Measurements from ENCODE around the gene CGB1. TPM values are rescaled to one million over a fixed set of nuclear protein-coding genes. Genes with fewer than 3 reads are reported as not detected.
"Not testable (repeated sequence)": the region's sequence is repeated elsewhere in the genome, so short reads cannot be mapped to it uniquely, and the experiment has no call there.

The CGB1 gene
- total RNA-seq, 1 experiment from 2014 or later: 2.6 TPM

DNA sequence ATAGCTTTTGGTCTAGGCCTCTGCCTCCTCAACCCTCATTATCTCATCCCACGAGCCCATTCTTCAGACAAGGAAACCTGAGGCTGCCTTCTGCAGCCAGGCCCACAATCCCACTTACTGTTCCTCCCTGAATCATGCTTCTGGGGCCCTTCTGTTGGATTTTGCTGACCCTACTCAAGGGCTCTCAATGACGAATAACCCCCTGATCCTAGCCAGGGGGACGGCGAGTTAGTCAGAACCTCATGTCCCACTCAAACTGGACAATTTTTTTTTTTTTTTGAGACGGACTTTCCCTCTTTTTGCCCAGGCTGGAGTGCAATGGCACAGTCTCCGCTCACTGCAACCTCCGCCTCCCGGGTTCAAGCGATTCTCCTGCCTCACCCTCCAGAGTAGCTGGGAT lies 14.6 kb downstream of the CGB1 start:
- DNase-seq (ENCODE audit: low read depth): no peak

DNA sequence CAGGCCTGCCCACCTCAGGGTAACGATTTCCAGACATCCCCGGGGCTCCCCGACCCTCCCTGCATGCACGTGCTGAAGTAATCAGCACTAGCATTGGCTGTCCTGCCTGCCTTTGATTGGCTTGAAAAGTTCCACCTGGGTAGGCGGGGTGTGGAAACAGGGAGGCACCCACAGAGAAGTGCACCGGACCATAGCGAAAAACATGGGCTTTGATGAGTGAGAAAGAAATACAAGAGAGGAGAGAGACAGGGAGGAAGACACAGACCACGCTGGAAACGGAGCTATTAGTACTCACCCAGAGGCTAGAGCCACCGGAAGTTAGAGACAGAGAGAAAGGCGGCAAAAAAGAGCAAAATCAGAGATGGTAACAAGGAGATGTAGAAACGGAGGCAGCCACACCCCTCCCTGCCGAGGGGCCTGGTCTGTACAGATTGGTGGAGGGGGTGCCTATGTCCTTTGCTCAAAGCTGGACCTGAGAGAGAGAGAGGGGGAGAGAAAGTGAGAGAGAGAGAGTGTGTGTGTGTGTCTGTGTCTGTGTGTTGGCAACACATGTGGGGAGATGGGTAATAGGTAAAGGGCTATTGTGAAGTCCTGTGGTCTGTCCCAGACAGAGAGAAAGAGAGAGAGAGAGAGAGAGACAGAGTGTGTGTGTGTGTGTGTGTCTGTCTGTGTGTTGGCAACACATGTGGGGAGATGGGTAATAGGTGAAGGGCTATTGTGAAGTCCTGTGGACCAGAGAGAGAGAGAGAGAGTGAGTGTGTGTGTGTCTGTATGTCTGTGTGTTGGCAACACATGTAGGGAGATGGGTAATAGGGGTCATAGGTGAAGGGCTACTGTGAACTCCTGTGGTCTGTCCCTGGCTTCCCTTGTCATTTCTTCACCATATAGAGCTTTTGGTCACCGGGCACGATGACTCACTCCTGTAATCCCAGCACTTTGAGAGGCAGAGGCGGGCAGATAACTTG lies 15.5 kb downstream of the CGB1 start:
- DNase-seq (ENCODE audit: low read depth): peak; percentile 88

DNA sequence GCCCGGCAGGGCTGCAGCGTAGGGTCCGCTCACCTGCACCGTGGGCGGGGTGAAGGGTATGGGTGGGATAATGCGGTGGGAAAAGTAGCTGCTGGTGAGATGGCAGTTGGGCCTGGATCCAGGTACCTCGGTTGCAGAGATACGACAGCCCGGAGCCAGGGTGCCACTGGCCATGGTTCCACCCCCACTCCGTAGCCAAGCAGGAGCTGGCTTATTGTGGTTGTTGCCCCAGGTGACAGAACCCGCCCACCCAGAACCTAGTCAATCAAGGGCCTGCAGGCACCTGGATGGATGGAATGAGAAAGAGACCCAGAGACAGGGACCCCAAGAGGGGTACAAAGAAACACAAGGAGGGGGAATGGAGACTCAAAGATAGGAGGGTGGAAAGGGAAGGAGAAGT lies 16.4 kb downstream of the CGB1 start:
- no peak for DNase-seq (ENCODE audit: low read depth)

DNA sequence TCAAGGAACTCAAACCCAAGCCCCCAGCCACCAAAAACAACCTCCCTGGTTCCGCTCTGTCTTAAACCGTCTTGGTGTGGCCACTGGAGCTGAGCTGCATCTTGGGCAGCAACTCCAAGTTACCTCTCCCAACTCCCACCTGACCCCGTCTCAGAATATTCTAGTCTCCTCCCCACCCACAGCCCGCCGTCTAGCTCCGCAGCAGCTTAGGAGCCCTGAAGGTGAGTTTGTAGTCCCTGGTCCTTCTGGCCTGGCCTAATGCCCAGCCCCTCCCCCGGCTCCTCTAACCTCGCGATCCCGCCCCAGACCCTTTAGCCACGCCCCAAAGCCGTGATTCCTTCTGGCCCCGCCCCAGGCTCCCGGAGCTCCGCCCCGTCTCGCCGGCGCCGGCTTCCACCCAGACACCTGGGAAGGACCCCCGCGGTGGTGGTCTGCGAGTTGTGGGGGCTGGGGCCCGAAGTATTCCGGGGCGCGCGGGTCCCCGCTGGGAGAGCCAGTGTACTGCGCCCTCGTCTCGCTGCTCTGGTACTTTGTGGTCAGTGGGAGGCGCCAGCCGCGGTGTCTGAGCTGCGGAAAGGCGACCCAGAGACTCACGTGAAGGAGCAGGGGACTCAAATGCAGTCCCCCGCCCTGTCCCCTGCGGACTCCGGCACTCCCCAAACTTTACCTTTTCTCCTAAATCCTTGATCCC lies 17.3 kb downstream of the CGB1 start:
- DNase-seq (ENCODE audit: low read depth): peak; percentile 25

DNA sequence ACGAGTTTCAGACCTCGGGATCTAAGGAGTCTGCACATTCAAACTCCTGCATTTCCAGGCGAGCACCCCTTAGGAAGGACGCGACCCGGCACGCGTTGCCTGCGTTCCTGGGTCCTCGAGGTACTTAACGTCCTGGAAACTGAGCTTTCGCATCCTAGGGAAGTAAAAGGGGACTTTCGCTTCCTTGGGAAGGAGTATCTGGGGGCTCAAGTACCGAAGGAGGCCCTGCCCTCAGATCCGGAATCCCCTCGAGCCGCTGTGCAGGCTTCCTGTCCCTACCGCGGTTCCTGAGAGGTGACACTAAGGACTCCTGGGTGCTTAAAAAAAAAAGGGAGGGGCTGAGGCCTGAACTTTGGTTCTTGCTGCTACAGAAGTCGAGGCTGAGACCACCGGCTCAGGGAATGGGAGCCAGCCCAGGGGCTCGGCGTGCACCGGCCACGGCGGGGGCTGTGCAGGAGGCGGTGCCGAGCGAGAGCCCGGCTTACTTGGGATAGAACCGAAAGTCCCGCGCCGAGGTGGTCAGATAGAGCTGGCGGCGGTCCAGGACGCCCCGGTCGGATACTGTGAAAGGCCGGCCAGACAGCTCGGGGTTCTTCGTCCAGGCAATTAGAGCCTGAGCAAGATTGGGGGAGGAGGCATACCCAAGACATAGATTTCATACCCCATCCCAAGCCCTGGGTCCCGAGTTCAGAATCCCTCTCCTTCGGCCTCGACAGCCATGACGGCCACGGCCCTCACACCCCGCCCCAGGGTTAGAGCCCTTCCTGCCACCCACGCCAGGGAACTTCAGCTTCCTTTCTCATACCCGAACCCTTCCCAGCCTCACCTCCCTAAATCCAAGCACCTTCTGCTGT lies 18.1 kb downstream of the CGB1 start:
- not testable (repeated sequence) for DNase-seq (ENCODE audit: low read depth)

DNA sequence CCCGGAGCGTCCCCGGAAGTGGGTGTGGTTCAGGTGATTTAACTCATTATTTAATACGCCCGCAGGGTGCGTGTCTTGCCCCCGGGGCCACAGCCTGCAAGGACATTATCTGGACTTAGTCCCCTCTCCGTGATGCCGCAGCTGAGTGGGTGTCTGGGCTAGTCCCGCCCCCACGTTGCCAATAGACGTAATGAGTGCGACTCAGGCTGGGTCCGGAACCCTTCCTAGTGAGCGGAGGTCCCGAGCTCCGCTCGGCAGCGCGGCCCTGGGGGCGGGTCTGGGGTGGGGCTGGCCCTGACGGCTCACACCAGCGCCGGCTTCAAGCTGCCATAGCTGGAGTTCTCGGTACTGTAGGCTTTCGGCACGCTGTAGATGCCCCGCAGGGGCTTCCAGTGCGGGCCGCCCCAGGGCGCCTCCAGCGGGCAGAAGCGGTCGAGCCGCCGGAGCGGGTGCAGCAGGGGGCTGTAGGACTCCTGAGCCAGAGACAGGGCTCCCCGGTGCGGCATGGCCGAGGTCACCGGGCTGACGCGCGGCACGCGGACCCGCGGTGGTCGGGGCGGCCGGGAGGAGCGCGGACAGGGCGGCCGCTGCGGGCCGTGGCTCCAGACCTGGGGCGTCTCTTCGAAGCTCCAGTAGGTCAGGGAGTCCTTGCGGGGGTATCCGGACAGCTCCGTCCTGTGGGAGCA lies 18.9 kb downstream of the CGB1 start:
- peak; percentile 68 for DNase-seq (ENCODE audit: low read depth)

DNA sequence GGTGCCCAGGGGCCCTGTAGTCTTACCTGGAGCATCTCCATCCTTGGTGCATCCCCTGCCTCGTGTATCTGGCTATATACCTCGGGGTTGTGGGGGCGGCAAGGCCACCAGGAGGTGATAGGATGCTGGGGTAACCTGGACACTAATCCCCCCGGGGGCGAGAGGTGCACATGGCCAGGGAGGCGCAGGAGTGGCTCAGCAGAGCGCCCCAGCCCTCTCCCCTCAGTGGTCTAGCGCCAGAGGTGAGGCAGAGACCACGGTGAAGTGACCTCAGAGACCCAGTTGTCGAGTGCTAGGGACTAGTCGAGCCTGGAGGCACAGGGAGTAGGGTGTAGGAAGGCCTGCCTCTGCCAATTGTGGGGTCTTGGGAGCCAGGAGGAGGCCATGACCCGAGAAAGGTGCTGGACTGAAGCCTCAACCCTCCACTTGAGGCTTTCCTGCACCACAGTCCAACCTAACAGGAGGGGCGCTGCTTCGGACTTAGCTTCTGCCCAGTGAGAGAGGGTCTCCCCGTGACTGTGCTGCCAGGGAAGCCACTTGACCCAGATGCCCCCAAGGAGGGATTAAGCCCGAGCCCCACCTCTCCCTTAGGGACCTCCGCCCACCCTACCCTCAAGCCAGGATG lies 19.5 kb downstream of the CGB1 start, which contains the start of gene LHB:
Gene LHB, minus strand, starts transcription at position 51 of the 625 bp plus-strand sequence. Its CDS starts 10 bp downstream, at position 41.
- no peak for DNase-seq (ENCODE audit: low read depth)

DNA sequence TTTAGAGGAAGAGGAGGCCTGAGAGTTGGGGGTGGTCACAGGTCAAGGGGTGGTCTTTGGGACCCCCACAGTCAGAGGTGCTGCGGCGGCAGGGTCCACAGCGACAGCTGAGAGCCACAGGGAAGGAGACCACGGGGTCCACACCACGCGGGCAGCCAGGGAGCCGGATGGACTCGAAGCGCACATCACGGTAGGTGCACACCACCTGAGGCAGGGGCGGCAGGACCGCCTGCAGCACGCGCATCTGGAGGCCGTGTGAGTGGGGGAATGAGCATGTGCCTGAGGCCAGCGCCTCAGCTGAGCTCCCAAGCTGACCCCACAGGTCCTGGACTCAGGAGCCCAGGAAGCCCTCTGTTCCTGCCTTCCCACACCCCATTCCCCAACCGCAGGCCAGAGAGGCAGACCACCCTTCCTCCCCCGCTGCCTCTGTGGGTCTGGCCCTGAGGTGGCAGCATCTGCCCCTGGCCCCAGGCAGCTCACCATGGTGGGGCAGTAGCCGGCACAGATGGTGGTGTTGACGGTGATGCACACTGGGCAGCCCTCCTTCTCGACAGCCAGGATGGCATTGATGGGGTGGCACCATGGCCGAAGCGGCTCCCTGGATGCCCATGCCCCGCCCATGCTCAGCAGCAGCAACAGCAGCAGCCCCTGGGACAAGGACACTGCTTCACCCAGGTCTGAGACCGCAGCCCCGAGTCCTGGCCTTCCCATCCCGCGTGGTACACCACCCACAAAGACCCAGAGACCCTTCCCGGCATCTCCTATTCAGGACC lies 20.4 kb downstream of the CGB1 start:
- DNase-seq (ENCODE audit: low read depth): no peak

DNA sequence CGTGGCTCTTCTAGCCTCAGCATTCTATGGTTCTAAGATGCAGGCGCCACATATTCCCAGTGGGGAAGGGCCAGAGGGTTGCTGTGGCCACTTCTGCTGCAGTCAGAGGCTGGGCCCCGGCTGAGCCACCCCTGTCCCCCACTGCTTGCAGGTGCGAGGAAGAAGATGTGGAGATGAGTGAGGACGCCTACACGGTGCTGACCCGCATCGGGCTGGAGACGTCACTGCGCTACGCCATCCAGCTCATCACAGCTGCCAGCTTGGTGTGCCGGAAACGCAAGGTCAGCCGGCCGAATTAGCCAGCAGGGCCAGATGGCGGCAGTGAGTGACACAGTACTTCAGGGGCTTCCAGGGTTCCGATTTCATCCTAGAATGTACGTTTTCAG lies 21.8 kb downstream of the CGB1 start:
- DNase-seq (ENCODE audit: low read depth): no peak

DNA sequence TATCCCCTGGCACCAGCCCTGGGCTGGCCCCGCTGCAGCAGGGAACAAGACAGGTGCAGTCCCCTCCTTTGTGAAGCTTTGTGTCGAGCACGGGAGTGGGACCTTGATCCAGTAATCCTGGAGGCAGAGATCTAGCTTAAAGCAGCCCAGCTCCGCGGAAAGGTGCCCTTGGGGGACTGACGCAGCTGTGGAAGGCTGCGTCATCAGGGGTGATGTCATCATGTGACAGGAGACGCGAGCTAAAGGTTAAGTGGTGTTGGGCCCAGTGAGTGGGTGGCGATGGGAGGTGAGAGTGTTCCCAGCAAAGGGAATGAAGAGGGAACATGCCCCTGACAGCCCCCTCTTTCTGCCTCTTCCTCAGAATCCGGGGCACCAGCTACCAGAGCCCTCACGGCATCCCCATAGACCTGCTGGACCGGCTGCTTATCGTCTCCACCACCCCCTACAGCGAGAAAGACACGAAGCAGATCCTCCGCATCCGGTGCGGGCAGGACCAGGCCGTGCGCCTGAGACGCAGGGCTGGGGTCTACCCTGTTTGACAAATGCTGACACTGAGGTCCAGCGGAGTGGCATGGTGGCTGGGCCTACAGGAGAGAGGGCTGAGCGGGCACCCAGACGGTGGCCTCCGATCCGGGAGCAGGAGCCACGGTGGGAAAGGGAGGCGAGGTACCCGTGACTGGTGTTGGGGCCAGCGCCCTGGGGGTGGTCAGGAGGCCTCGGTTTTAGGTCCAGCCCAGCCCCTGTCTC lies 22.4 kb downstream of the CGB1 start:
- DNase-seq (ENCODE audit: low read depth): no peak

DNA sequence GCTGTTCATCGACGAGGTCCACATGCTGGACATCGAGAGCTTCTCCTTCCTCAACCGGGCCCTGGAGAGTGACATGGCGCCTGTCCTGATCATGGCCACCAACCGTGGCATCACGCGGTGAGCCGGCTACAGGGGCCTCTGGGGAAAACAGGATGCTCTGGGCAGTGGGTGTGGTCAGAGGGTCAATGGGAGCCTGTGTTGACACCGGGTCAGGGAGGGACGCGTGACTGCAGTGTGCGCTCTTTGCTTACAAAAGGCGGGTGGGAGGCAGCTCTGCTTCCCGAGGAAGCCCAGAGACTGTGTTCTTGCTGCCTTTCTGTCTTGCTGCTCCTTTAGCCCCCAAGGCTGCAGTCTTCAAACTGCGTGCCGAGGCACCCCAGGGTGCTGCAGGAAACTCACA lies 25.5 kb downstream of the CGB1 start:
- DNase-seq (ENCODE audit: low read depth): no peak

DNA sequence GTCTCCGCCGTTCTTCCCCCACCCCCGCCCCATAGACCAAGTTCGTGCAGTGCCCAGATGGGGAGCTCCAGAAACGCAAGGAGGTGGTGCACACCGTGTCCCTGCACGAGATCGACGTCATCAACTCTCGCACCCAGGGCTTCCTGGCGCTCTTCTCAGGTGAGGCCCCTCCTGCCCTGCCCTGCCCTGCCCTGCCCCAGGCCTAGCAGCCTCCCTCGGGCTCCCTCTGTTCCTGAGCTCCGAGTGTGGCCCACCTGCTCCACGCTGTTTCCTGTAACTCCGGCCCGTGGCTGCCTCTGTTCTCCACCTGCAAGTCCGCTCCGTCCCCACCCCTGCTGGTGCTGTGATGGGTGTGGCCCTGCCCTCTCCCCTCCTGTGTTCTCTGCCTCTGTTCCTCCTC lies 26.2 kb downstream of the CGB1 start:
- no peak for DNase-seq (ENCODE audit: low read depth)

DNA sequence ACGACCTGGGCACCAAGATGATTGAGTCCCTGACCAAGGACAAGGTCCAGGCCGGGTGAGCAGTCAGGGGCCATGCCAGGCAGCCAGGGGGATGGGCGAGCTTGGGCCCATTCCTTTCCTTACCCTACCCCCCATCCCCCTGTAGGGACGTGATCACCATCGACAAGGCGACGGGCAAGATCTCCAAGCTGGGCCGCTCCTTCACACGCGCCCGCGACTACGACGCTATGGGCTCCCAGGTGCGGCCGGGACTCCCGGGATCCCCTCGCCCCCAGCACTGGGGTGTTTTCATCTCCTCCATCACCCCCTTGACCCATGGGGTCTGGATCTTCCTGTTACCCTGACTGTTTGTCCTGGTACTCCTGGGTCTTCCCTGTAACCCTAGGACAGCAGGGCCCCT lies 26.9 kb downstream of the CGB1 start:
- DNase-seq (ENCODE audit: low read depth): no peak

DNA sequence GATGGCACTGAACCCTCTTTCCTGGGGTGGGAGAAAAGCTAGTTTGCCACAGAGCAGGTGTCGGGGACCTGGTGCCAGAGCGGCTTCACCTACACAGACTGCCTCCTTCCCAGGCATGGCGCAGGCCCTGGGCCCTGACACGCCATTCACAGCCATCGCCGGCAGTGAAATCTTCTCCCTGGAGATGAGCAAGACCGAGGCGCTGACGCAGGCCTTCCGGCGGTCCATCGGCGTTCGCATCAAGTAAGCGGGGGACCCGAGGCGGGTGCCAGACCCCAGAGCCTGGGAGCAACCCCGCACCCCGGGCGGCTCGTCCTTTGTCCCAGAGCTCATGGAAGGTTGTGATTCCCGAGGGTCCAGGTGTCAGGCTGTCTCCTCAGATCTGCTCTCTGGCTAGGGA lies 29.8 kb downstream of the CGB1 start:
- DNase-seq (ENCODE audit: low read depth): no peak

DNA sequence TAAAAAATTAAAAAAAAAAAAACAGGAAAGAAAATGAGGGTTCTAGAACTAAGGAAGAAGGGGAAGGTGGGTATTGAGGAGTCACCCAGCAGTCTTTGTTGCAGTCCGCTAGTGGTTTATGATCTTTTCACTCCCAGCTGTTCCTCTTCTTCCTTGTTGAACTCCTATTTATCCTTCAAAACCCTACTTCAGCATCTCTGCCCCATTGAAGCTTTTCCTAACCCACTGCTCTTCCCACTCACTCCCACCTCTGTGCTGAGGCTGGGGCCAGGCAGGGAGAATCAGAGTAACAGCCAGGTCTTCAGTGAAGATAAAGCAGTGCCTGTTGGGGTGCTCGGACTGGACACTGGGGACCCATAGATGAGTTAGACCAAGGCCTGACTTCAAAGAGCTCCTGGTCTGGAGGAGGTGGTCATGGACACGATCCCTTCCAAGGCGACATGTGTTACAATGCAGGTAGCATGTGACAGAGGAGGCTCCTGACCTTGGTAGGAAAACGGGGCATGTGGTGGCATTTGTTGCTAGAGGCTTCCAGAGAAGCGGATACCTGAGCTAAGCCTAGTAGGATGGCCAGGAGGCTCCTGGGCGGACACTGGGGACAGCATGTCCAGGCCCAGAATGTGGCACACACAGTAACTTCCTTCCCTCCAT lies 31.6 kb downstream of the CGB1 start:
- DNase-seq (ENCODE audit: low read depth): no peak

DNA sequence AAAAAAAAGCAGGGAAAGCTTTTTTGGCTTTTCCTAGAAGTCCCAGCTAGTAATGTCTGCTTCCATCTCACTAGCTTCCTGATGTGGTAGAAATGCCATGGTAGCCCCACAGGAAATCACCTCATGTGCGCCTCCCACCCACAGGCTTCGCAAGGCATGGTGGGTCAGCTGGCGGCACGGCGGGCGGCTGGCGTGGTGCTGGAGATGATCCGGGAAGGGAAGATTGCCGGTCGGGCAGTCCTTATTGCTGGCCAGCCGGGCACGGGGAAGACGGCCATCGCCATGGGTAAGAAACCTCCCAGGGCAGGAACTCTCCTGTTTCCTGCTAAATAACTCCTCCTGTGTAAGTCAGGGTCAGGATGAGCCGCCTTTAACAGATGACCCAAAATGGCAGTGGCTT lies 32.6 kb downstream of the CGB1 start:
- DNase-seq (ENCODE audit: low read depth): no peak

DNA sequence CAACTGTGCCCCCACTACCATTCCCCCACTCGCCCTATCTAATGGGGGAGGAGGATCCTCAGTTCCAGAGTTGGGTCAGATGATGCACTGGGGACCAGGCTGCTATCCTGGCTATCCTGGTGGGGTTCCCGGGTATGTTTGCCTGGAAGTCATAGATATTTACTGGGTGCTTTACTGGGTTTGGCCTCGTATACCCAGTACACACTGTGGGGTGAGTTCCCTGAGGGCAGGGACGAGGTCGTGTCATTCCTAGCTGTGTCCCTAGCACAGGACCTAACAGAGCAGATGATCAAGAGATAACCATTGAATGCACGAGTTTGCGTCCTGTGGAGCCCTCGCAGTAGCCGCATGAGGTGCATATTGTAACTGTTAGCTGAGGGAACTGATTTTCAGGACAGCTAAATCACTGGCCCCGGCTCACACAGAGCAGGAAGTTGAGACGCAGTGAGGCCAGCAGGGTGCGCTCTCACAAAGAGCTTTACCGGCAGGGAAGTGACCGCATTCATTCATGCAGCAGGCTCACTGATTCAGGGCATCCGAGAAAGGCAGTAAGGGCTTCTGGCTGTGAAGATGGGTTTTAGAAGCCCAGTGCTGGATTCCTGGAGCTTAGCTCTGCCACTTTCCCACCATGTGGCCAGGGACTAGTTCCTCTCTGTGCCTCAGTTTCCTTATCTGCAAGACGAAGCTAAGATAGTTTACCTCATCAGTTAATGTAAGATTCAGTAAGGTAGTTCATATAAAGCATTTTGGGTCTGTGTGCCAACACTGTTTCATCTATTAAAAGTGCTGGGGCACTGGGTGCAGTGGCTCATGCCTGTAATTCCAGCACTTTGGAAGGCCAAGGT lies 37.0 kb downstream of the CGB1 start:
- peak; percentile 50 for DNase-seq (ENCODE audit: low read depth)

DNA sequence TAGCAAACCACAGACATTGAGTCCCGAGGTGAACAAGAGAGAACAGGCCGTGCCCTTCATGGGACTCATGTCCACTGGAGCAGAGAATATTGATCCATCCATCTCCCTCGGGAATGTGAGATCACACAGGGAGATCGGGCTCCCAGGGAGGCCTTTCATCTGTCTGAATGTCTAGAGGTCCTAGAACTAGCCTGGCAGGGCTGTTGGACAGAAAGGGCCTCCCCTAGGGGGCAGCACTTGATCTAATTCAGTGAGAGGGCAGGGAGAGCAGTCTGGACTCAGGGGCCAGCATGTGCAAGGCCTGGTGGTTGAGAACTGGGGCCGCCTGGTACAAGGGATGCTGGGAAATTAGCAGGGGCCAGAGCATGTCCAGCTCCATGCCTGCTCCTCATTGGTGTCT lies 38.7 kb downstream of the CGB1 start:
- DNase-seq (ENCODE audit: low read depth): peak; percentile 69
